Left ventricle myocardium inferior (tissue), 1 donor: ENCODE data around the gene KRTAP22-2. TPM values are rescaled to one million over a fixed set of nuclear protein-coding genes. Genes with fewer than 3 reads are reported as not detected.

Experiments
- DNase-seq: peaks from one replicate; pipeline ENCODE4 v3.0.0-alpha.2; 2020
- H3K27ac ChIP-seq: fragments of 200-600 bp; replicated peaks from 2 replicates; pipeline ENCODE4 v1.8.0; 2021
- H3K27me3 ChIP-seq: fragments of 200-600 bp; 2 replicates; pipeline ENCODE4 v1.8.0; 2021; ENCODE audit warnings: low read depth
- H3K36me3 ChIP-seq: fragments of 200-600 bp; 2 replicates; pipeline ENCODE4 v1.8.0; 2021
- H3K4me1 ChIP-seq: fragments of 200-600 bp; 2 replicates; pipeline ENCODE4 v1.8.0; 2021
- H3K4me3 ChIP-seq: fragments of 200-600 bp; 2 replicates; pipeline ENCODE4 v1.8.0; 2021; ENCODE audit warnings: mild to moderate bottlenecking, moderate library complexity
- H3K9me3 ChIP-seq: fragments of 200-600 bp; replicated peaks from 2 replicates; pipeline ENCODE4 v1.8.0; 2021
- CTCF ChIP-seq: fragments of 200-600 bp; IDR thresholded peaks from 2 replicates; pipeline ENCODE4 v1.8.0; 2021; ENCODE audit warnings: antibody characterized with exemption, mild to moderate bottlenecking, borderline replicate concordance
- intact Hi-C: fragments of 100-400 bp; cut with micrococcal nuclease; formaldehyde crosslinking; loops from one replicate; pipeline ENCODE4 v1.11.0; 2022
- total RNA-seq: library from RNA; stranded (reverse); fragmentation: NEBNext Ultra II Directional; extraction: Animal tissue kit (Norgen Biotek cat#: 25700); gene quantifications from one replicate; pipeline ENCODE4 v1.2.1, GENCODE V29; 2021
- donor health status: DM: no; HTN: yes; CAD: no; lungs with severe emphysema.

The KRTAP22-2 gene
- total RNA-seq, 1 donor from 2014 or later = not detected

GRCh38 chr21:30615199-30615598 is 25.0 kb upstream of the KRTAP22-2 start:
- DNase-seq = no peak
- Histone ChIP-seq H3K27ac (no peak overlapping the region), H3K9me3 (peaks cover 7% of the 10 kb centered on the region), H3K36me3 (no peaks in the 10 kb centered on the region), H3K27me3 (no peaks in the 10 kb centered on the region), H3K4me1 (no peaks in the 10 kb centered on the region), H3K4me3 (no peak overlapping the region)
- TF ChIP-seq CTCF = no peak
- intact Hi-C loops = no loop called here

GRCh38 chr21:30613836-30614235 is 23.6 kb upstream of the KRTAP22-2 start, which contains the start of gene KRTAP6-1:
Gene KRTAP6-1, minus strand, starts transcription at chr21:30613930. Its CDS starts 26 bp downstream, at chr21:30613904.
- H3K9me3 ChIP-seq = peaks cover 7% of the 10 kb centered on the region

GRCh38 chr21:30612132-30612531 is 21.9 kb upstream of the KRTAP22-2 start:
- intact Hi-C loops = no loop called here
- peaks cover 13% of the 10 kb centered on the region for H3K9me3 ChIP-seq
- H3K27me3 ChIP-seq = no peaks in the 10 kb centered on the region
- no peak for TF ChIP-seq CTCF
- no peak overlapping the region for H3K4me3 ChIP-seq
- H3K4me1 ChIP-seq = no peaks in the 10 kb centered on the region
- no peak overlapping the region for H3K27ac ChIP-seq
- no peak for DNase-seq
- H3K36me3 ChIP-seq = no peaks in the 10 kb centered on the region

More at GRCh38 chr21:30613836-30614235, 23.6 kb upstream of the KRTAP22-2 start, which contains the start of gene KRTAP6-1:
- no peak for DNase-seq
- H3K4me1 ChIP-seq = no peaks in the 10 kb centered on the region
- H3K27ac ChIP-seq = no peak within 1 kb of the TSS
- no peaks in the 10 kb centered on the region for H3K27me3 ChIP-seq
- no peak within 1 kb of the TSS for H3K4me3 ChIP-seq
- intact Hi-C loops = no loop called here
- no peaks in the 10 kb centered on the region for H3K36me3 ChIP-seq
- TF ChIP-seq CTCF = no peak

GRCh38 chr21:30605968-30606367 is 15.8 kb upstream of the KRTAP22-2 start:
- H3K4me3 ChIP-seq = no peak overlapping the region
- no peak for TF ChIP-seq CTCF

GRCh38 chr21:30600787-30601186 is 10.6 kb upstream of the KRTAP22-2 start, which contains the start of gene KRTAP22-1:
Gene KRTAP22-1, plus strand, starts transcription at chr21:30601087.
- H3K9me3 ChIP-seq = no peaks in the 10 kb centered on the region
- no peak within 1 kb of the TSS for H3K4me3 ChIP-seq
- no peak for TF ChIP-seq CTCF
- intact Hi-C loops = no loop called here
- H3K4me1 ChIP-seq = no peaks in the 10 kb centered on the region
- H3K27me3 ChIP-seq = no peaks in the 10 kb centered on the region
- H3K27ac ChIP-seq = no peak within 1 kb of the TSS
- no peak for DNase-seq
- H3K36me3 ChIP-seq = no peaks in the 10 kb centered on the region

More at GRCh38 chr21:30605968-30606367, 15.8 kb upstream of the KRTAP22-2 start:
- intact Hi-C loops = no loop called here
- DNase-seq = no peak
- Histone ChIP-seq H3K36me3 (no peaks in the 10 kb centered on the region), H3K9me3 (peaks cover 12% of the 10 kb centered on the region), H3K27me3 (no peaks in the 10 kb centered on the region), H3K4me1 (no peaks in the 10 kb centered on the region), H3K27ac (no peak overlapping the region)
